A549 (cell line): ENCODE results near the gene SLIT3. TPM values are rescaled to one million over a fixed set of nuclear protein-coding genes. Genes with fewer than 3 reads are reported as not detected.

Source experiments
- ATAC-seq, 2 experiments: fragments of 200-7000 bp in 1 of 2; fragments of >200 bp in 1 of 2; cut with Nextera tagmentation in 1 of 2; cut with Tn5 transposase in 1 of 2; 3 replicates each; pipeline versions ENCODE4 v1.8.0 to v1.9.1; 2018 to 2020; ENCODE audit warnings: mild to moderate bottlenecking in 1 of 2, moderate library complexity in 1 of 2
- CTCF ChIA-PET: fragments of 300-600 bp; sonication (Branson Sonifier 250); formaldehyde crosslinking; extraction: SDS; loops from one replicate; lab custom pipeline; 2021; ENCODE audit warnings: antibody characterized with exemption, inconsistent platforms; lab: Yijun Ruan, JAX
- POLR2A ChIA-PET: fragments of 350-600 bp; formaldehyde crosslinking; extraction: SDS; loops from one replicate; lab custom pipeline; 2021; ENCODE audit warnings: antibody characterized with exemption, inconsistent platforms; lab: Yijun Ruan, JAX
- DNase-seq, 2 experiments: peaks; one replicate each; pipeline versions ENCODE4 v3.0.0 to v3.0.0-alpha.2; 2011 to 2016; ENCODE audit warnings: low read depth in 1 of 2, low spot score in 1 of 2
- FAIRE-seq: peaks from 2 replicates; lab custom pipeline; 2011; peaks lifted over from hg19 to GRCh38; lab: Jason Lieb, UNC
- H3K27ac ChIP-seq, 2 experiments: fragments of >200 bp; sonication (Bioruptor Twin); formaldehyde crosslinking; 3 replicates each; pipeline ENCODE4 v1.5.1; 2016 to 2017
- H3K4me1 ChIP-seq: fragments of >200 bp; sonication (Bioruptor Twin); formaldehyde crosslinking; 3 replicates; pipeline ENCODE4 v1.6.1; 2016
- H3K4me2 ChIP-seq: fragments of >200 bp; sonication (Bioruptor Twin); formaldehyde crosslinking; 3 replicates; pipeline ENCODE4 v1.6.1; 2016
- H3K4me3 ChIP-seq: fragments of >200 bp; sonication (Bioruptor Twin); formaldehyde crosslinking; 3 replicates; pipeline ENCODE4 v1.5.1; 2016
- H3K9me3 ChIP-seq: fragments of >200 bp; sonication (Bioruptor Twin); formaldehyde crosslinking; 3 replicates; pipeline ENCODE4 v1.6.1; 2016
- EHF ChIP-seq: fragments of 250-450 bp; sonication (Bioruptor Pico); IDR thresholded peaks from 2 replicates; pipeline ENCODE4 v1.5.0; 2020; ENCODE audit warnings: mild to moderate bottlenecking
- FOSB ChIP-seq: fragments of 250-450 bp; sonication (Bioruptor Pico); IDR thresholded peaks from 2 replicates; pipeline ENCODE4 v1.5.0; 2020; ENCODE audit warnings: mild to moderate bottlenecking, moderate library complexity
- GATA3 ChIP-seq: IDR thresholded peaks from 2 replicates; pipeline ENCODE4 v1.6.1; 2012; ENCODE audit warnings: borderline replicate concordance
- HOXB5 ChIP-seq: fragments of 250-450 bp; sonication (Bioruptor Pico); IDR thresholded peaks from 2 replicates; pipeline ENCODE4 v1.5.0; 2020; ENCODE audit warnings: mild to moderate bottlenecking, moderate library complexity
- JUN ChIP-seq, 2 experiments: fragments of >200 bp; sonication (Bioruptor Twin); formaldehyde crosslinking; IDR thresholded peaks; 2 replicates in 1 of 2; 3 replicates in 1 of 2; pipeline ENCODE4 v1.6.1; 2016 to 2017
- KDM5A ChIP-seq: fragments of 200-600 bp; sonication (generic); IDR thresholded peaks from 2 replicates; pipeline ENCODE4 v1.6.1; 2016; ENCODE audit warnings: antibody characterized with exemption, mild to moderate bottlenecking
- MAFK ChIP-seq: fragments of 450-650 bp; IDR thresholded peaks from 2 replicates; pipeline ENCODE4 v1.6.1; 2014; ENCODE audit not compliant: partially characterized antibody
- POLR2A ChIP-seq: IDR thresholded peaks from 2 replicates; pipeline ENCODE4 v1.6.1; 2012; ENCODE audit warnings: mild to moderate bottlenecking, low read length
- RAD21 ChIP-seq, 2 experiments: fragments of >200 bp in 1 of 2; sonication (Bioruptor Twin) in 1 of 2; formaldehyde crosslinking in 1 of 2; IDR thresholded peaks in 1 of 2; conservative IDR thresholded peaks in 1 of 2; 2 replicates in 1 of 2; 3 replicates in 1 of 2; pipeline ENCODE4 v1.6.1; 2012 to 2018; ENCODE audit warnings: inconsistent platforms in 1 of 2
- RARB ChIP-seq: fragments of 250-450 bp; sonication (Bioruptor Pico); IDR thresholded peaks from 2 replicates; pipeline ENCODE4 v1.8.0; 2021; ENCODE audit warnings: mild to moderate bottlenecking, moderate library complexity
- RFX5 ChIP-seq: fragments of 450-650 bp; IDR thresholded peaks from 2 replicates; pipeline ENCODE4 v1.7.1; 2014; ENCODE audit warnings: antibody characterized with exemption, mild to moderate bottlenecking, moderate library complexity
- SMC3 ChIP-seq: fragments of >200 bp; sonication (Bioruptor Twin); formaldehyde crosslinking; IDR thresholded peaks from 3 replicates; pipeline ENCODE4 v1.6.1; 2018; ENCODE audit warnings: inconsistent platforms
- SREBF2 ChIP-seq: fragments of 450-650 bp; IDR thresholded peaks from 2 replicates; pipeline ENCODE4 v1.6.1; 2014; ENCODE audit warnings: mild to moderate bottlenecking, moderate library complexity
- TFCP2L1 ChIP-seq: fragments of 250-450 bp; sonication (Bioruptor Pico); IDR thresholded peaks from 2 replicates; pipeline ENCODE4 v1.5.0; 2021; ENCODE audit warnings: mild to moderate bottlenecking
- ZC3H11A ChIP-seq: fragments of 450-650 bp; IDR thresholded peaks from 2 replicates; pipeline ENCODE4 v1.6.1; 2014; ENCODE audit warnings: antibody characterized with exemption, mild to moderate bottlenecking
- ZNF302 ChIP-seq: fragments of 250-450 bp; sonication (Bioruptor Pico); IDR thresholded peaks from 2 replicates; pipeline ENCODE4 v1.9.0; 2021; ENCODE audit warnings: inconsistent platforms, mild to moderate bottlenecking, moderate library complexity
- ZSCAN20 ChIP-seq: fragments of 250-450 bp; sonication (Bioruptor Pico); IDR thresholded peaks from 2 replicates; pipeline ENCODE4 v1.8.0; 2022; ENCODE audit warnings: mild to moderate bottlenecking, moderate library complexity
- WGBS: methylation state at CpG from one replicate; pipeline ENCODE4 v1.1.6; 2017; ENCODE audit errors: missing lambda C conversion rate; 5-methylcytosine and 5-hydroxymethylcytosine counted together
- polyA plus RNA-seq, 4 experiments: library from polyadenylated mRNA; depleted of rRNA in 3 of 4; stranded (reverse); fragments of >200 nt; fragmentation: RNase III in 1 of 4; extraction: RNeasy Plus Mini Kit Qiagen cat#74134 plus additional on column Dnase treatment in 1 of 4; gene quantifications; 2 replicates in 3 of 4; 3 replicates in 1 of 4; pipeline ENCODE4 v1.2.3, GENCODE V29; 2011 to 2017
- TF ChIP-seq, protein P1 (sequence below): IDR thresholded peaks from 2 replicates; pipeline ENCODE4 v1.6.1; 2012
- TF ChIP-seq, protein P2 (sequence below): IDR thresholded peaks from 2 replicates; pipeline ENCODE4 v1.6.1; 2012
- TF ChIP-seq, protein P3 (sequence below): fragments of >200 bp; sonication (Bioruptor Twin); formaldehyde crosslinking; IDR thresholded peaks from 2 replicates; pipeline ENCODE4 v1.6.1; 2016
- TF ChIP-seq, protein P4 (sequence below): IDR thresholded peaks from 2 replicates; pipeline ENCODE4 v1.6.1; 2012; ENCODE audit warnings: low read depth, borderline replicate concordance
- TF ChIP-seq, protein P5 (sequence below): fragments of 250-450 bp; sonication (Bioruptor Pico); IDR thresholded peaks from 2 replicates; pipeline ENCODE4 v1.5.0; 2020; ENCODE audit warnings: low read depth, mild to moderate bottlenecking, moderate library complexity
- TF ChIP-seq, protein P6 (sequence below): fragments of 450-650 bp; IDR thresholded peaks from 2 replicates; pipeline ENCODE4 v1.6.1; 2014; ENCODE audit warnings: antibody characterized with exemption

SLIT3 gene
- polyA plus RNA-seq, 2 of the 4 experiments (the other 2 are of a cell fraction): 12.7 to 22.9 TPM

DNA sequence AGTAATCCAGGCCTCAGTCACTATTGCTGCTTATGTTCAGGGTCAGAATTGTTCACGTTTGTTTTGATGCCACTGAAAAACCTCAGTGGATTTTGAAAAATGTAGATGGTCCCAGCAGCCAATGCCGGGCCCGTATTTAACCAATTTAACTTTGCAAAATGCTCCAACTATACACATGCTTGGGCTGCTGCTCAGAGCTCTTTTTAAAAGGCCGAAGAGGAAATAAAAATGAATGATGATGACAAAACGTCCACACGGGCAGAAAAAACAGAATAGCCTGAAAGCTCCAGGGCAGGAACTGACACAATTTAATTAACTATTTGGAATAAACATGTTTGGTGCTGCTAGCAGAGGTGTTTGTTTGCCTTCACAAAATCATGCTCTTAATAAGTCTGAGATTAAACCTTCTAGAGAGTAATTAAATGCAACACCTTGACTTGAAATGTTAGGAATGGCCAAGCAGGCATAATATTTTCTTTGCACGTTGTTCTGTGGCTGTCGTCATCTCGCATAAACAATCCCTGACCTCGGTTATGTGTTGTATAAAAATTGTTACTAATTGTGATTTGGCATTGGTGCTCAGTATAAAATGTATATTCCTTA, 152.7 kb downstream of the SLIT3 start:
- Histone ChIP-seq H3K4me3 (no peak overlapping the region), H3K4me1 (peaks cover 17% of the 10 kb centered on the region), H3K9me3 (no peaks in the 10 kb centered on the region), H3K4me2 (no peak overlapping the region), H3K27ac (no peak overlapping the region)
- TF ChIP-seq MAFK: no peak
- TF ChIP-seq ZNF302 (CRISPR knock-in tag): no peak
- TF ChIP-seq JUN (IDR thresholded peaks at IDR 0.05): no peak
- TF ChIP-seq, protein P1, sequence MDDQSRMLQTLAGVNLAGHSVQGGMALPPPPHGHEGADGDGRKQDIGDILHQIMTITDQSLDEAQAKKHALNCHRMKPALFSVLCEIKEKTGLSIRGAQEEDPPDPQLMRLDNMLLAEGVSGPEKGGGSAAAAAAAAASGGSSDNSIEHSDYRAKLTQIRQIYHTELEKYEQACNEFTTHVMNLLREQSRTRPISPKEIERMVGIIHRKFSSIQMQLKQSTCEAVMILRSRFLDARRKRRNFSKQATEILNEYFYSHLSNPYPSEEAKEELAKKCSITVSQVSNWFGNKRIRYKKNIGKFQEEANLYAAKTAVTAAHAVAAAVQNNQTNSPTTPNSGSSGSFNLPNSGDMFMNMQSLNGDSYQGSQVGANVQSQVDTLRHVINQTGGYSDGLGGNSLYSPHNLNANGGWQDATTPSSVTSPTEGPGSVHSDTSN: no peak
- TF ChIP-seq RAD21 (conservative IDR thresholded peaks at IDR 0.05 in 1 of 2, IDR thresholded peaks at IDR 0.05 in 1 of 2): no peak
- no peak for TF ChIP-seq POLR2A
- no peak for TF ChIP-seq SREBF2
- TF ChIP-seq EHF (CRISPR knock-in tag): no peak
- TF ChIP-seq TFCP2L1 (CRISPR knock-in tag): no peak
- no peak for TF ChIP-seq RFX5
- no peak for TF ChIP-seq ZC3H11A
- no peak for TF ChIP-seq KDM5A
- TF ChIP-seq, protein P2, sequence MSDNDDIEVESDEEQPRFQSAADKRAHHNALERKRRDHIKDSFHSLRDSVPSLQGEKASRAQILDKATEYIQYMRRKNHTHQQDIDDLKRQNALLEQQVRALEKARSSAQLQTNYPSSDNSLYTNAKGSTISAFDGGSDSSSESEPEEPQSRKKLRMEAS: no peak
- TF ChIP-seq, protein P3, sequence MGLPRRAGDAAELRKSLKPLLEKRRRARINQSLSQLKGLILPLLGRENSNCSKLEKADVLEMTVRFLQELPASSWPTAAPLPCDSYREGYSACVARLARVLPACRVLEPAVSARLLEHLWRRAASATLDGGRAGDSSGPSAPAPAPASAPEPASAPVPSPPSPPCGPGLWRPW: no peak
- TF ChIP-seq FOSB (CRISPR knock-in tag): no peak
- TF ChIP-seq, protein P4, sequence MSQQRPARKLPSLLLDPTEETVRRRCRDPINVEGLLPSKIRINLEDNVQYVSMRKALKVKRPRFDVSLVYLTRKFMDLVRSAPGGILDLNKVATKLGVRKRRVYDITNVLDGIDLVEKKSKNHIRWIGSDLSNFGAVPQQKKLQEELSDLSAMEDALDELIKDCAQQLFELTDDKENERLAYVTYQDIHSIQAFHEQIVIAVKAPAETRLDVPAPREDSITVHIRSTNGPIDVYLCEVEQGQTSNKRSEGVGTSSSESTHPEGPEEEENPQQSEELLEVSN: no peak
- TF ChIP-seq, protein P5, sequence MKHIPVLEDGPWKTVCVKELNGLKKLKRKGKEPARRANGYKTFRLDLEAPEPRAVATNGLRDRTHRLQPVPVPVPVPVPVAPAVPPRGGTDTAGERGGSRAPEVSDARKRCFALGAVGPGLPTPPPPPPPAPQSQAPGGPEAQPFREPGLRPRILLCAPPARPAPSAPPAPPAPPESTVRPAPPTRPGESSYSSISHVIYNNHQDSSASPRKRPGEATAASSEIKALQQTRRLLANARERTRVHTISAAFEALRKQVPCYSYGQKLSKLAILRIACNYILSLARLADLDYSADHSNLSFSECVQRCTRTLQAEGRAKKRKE: no peak
- TF ChIP-seq, protein P6, sequence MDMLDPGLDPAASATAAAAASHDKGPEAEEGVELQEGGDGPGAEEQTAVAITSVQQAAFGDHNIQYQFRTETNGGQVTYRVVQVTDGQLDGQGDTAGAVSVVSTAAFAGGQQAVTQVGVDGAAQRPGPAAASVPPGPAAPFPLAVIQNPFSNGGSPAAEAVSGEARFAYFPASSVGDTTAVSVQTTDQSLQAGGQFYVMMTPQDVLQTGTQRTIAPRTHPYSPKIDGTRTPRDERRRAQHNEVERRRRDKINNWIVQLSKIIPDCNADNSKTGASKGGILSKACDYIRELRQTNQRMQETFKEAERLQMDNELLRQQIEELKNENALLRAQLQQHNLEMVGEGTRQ: no peak
- no peak for TF ChIP-seq ZSCAN20 (CRISPR knock-in tag)
- ChIA-PET POLR2A (no interaction called here), CTCF (interaction anchor here (0.5 to 2.4 kb wide), 6 partner anchors 13 to 992 kb away, joined by 3 to 8 read pairs (median 4); no protein-coding TSS in a partner anchor)
- DNase-seq (no peak), ATAC-seq (no peak), FAIRE-seq (no peak)
- WGBS: 83% methylated on average over 10 of the region's 10 CpGs

DNA sequence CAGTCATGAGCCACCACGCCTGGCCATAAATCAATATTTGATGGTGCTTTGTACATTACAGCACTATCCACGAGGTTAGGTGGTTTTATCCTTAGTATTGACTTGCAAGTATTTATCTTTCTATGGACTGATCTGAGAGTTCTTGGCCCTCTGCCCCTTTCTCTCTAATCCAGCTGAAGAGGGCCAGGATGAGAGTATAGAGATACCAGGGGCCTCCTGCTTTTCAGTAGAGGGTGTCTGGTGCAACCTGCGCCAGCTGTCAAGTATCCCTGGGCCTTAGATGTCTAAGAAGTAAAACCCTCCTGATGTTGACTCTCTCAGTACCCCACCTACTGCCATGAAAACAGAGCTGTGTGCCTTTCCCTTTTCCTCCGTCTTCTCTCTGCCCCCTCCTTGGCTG, 153.4 kb downstream of the SLIT3 start:
- no peak for DNase-seq
- TF ChIP-seq MAFK (no peak), HOXB5 (CRISPR knock-in tag) (no peak), ZNF302 (CRISPR knock-in tag) (no peak), SMC3 (no peak), GATA3 (no peak), RAD21 (conservative IDR thresholded peaks at IDR 0.05 in 1 of 2, IDR thresholded peaks at IDR 0.05 in 1 of 2) (no peak), RARB (CRISPR knock-in tag) (no peak)
- TF ChIP-seq, protein P4: no peak
- no peak overlapping the region for H3K4me3 ChIP-seq
- FAIRE-seq: no peak
- POLR2A ChIA-PET: no interaction called here
- H3K4me2 ChIP-seq: no peak overlapping the region
- H3K9me3 ChIP-seq: no peaks in the 10 kb centered on the region
- no peak overlapping the region for H3K27ac ChIP-seq
- H3K4me1 ChIP-seq: peaks cover 12% of the 10 kb centered on the region; the same call in 1 of the 3 replicates
- 83% methylated on average over 4 of the region's 4 CpGs for WGBS
- CTCF ChIA-PET: interaction anchor here (0.6 to 2.4 kb wide), 5 partner anchors 13 to 160 kb away, joined by 3 to 8 read pairs (median 5); no protein-coding TSS in a partner anchor
- ATAC-seq: no peak
